ENCODE results near the gene MEG3. TPM values are rescaled to one million over a fixed set of nuclear protein-coding genes. Genes with fewer than 3 reads are reported as not detected.

MEG3 gene
- total RNA-seq, 1 donor from 2014 or later = 34.8 TPM

- DNase-seq (ENCODE audit: missing footprints) = peak; percentile 18
- intact Hi-C loops (cut with DNase I) = no loop called here
- no peak for ATAC-seq
Observed at GRCh38 chr14:100855256-100855930, 29.5 kb downstream of the MEG3 start.

GRCh38 chr14:100856056-100856950, 30.4 kb downstream of the MEG3 start:
- ATAC-seq (no peak), DNase-seq (ENCODE audit: missing footprints) (peak; percentile 35)
- intact Hi-C loops (cut with DNase I) = no loop called here

- ATAC-seq (no peak), DNase-seq (ENCODE audit: missing footprints) (peak; percentile 37)
- intact Hi-C loops (cut with DNase I) = no loop called here
Observed at GRCh38 chr14:100857233-100857922, 31.5 kb downstream of the MEG3 start.

GRCh38 chr14:100857923-100858837, 32.3 kb downstream of the MEG3 start:
- no peak for DNase-seq (ENCODE audit: missing footprints)
- ATAC-seq = no peak
- intact Hi-C loops (cut with DNase I) = no loop called here

- intact Hi-C loops (cut with DNase I) = no loop called here
- ATAC-seq = no peak
- peak; percentile 32 for DNase-seq (ENCODE audit: missing footprints)
Observed at GRCh38 chr14:100858838-100859220, 32.9 kb downstream of the MEG3 start.

- intact Hi-C loops (cut with DNase I) = no loop called here
- DNase-seq (ENCODE audit: missing footprints) = peak; percentile 50
Observed at GRCh38 chr14:100859781-100860180, 33.9 kb downstream of the MEG3 start.

GRCh38 chr14:100860556-100861187, 34.8 kb downstream of the MEG3 start:
- DNase-seq (ENCODE audit: missing footprints) (peak; percentile 35), ATAC-seq (no peak)
- intact Hi-C loops (cut with DNase I) = no loop called here

More at GRCh38 chr14:100859781-100860180, 33.9 kb downstream of the MEG3 start:
- no peak for ATAC-seq

- intact Hi-C loops (cut with DNase I) = no loop called here
- ATAC-seq (no peak), DNase-seq (ENCODE audit: missing footprints) (peak; percentile 37)
Observed at GRCh38 chr14:100861188-100861936, 35.4 kb downstream of the MEG3 start.

- intact Hi-C loops (cut with DNase I) = no loop called here
- ATAC-seq = no peak
- no peak for DNase-seq (ENCODE audit: missing footprints)
Observed at GRCh38 chr14:100861937-100862247, 36.0 kb downstream of the MEG3 start.

GRCh38 chr14:100862277-100862676, 36.4 kb downstream of the MEG3 start:
- ATAC-seq (no peak), DNase-seq (ENCODE audit: missing footprints) (peak; percentile 27)
- intact Hi-C loops (cut with DNase I) = no loop called here

- ATAC-seq (no peak), DNase-seq (ENCODE audit: missing footprints) (no peak)
- intact Hi-C loops (cut with DNase I) = no loop called here
Observed at GRCh38 chr14:100862793-100863192, 36.9 kb downstream of the MEG3 start.

- intact Hi-C loops (cut with DNase I) = no loop called here
- peak; percentile 33 for DNase-seq (ENCODE audit: missing footprints)
Observed at GRCh38 chr14:100864206-100864605, 38.3 kb downstream of the MEG3 start.

GRCh38 chr14:100864960-100865681, 39.2 kb downstream of the MEG3 start:
- intact Hi-C loops (cut with DNase I) = no loop called here
- ATAC-seq (no peak), DNase-seq (ENCODE audit: missing footprints) (peak; percentile 40)

More at GRCh38 chr14:100864206-100864605, 38.3 kb downstream of the MEG3 start:
- ATAC-seq = no peak

GRCh38 chr14:100865682-100866591, 40.0 kb downstream of the MEG3 start:
- intact Hi-C loops (cut with DNase I) = no loop called here
- DNase-seq (ENCODE audit: missing footprints) (peak; percentile 49), ATAC-seq (no peak)

GRCh38 chr14:100866666-100867630, 41.0 kb downstream of the MEG3 start:
- ATAC-seq (no peak), DNase-seq (ENCODE audit: missing footprints) (peak; percentile 63)

More at GRCh38 chr14:100866666-100867630, 41.0 kb downstream of the MEG3 start:
- intact Hi-C loops (cut with DNase I) = no loop called here
